Measurements from ENCODE around the gene SDF2L1.

SDF2L1 gene

GRCh38 chr22:21622011-21622918 is 19.8 kb upstream of the SDF2L1 start:
- DNase-seq (ENCODE audit: low read depth, low spot score) = no peak

DNA sequence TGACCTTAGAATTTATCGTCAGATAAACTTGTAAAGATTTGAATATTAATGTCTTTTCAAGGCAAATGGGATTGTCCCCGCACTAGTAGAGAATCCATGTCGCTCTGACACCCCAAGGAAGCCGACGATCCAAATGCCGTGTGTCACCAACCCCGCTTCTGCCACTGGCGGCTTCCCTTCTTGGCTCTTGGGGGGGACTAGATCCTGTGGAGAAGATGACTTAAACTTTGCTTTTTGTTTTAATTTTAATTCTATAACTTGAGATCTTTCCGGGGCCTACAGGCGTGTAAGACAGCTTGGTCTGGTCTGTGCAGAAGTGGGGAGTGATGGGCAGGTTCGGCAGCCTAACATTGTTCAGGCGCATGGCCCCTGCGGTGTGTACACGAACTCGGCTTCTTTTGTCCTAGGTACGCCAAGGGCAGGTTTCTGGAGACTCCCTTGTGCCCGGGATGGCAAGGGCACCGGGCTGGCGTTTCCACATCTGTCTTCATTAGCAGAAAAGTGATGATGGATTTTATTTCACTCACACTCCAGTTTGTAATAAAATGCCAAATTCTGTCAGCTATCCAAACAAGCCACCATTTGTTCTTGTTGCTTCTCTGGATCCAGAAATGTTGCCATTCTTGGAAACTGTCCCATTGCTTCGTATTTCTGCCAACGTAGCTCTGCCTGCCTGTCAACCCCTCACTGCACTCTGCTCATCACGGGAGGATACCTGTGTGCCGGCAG is 19.0 kb upstream of the SDF2L1 start:
- DNase-seq (ENCODE audit: low read depth, low spot score) = no peak

- DNase-seq (ENCODE audit: low read depth, low spot score) = no peak
Observed at GRCh38 chr22:21623648-21623970, 18.5 kb upstream of the SDF2L1 start.

GRCh38 chr22:21624120-21624879 is 17.8 kb upstream of the SDF2L1 start:
- DNase-seq (ENCODE audit: low read depth, low spot score) = no peak

GRCh38 chr22:21624880-21625791 is 17.0 kb upstream of the SDF2L1 start:
- DNase-seq (ENCODE audit: low read depth, low spot score) = no peak

DNA sequence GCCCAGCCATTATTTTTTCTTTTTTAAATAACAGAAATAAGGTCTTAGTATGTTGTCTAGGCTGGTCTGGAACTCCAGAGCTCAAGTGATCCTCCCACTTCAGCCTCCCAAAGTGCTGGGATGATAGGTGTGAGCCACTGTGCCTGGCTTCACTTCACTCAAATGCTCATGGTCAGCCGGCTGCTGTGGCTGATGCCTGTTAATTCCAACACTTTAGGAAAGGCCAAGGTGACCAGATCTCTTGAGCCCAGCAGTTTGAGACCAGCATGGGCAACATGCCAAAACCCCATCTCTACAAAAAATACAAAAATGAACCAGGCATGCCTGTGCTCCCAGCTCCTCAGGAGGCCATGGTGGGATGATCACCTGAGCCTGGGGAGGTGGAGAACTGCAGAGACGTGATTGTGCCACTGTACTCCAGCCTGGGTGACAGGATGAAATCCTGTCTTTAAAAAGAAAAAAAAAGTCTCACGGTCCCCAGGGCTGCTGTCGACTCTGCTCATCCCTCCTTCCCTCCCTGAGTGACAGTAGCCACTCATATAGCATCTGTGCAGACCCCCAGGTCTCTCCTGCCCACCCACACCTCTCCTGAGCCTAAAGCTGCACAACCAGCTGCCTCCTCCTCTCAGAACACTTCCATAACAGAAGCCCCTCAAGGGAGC is 15.9 kb upstream of the SDF2L1 start:
- DNase-seq (ENCODE audit: low read depth, low spot score) = no peak

DNA sequence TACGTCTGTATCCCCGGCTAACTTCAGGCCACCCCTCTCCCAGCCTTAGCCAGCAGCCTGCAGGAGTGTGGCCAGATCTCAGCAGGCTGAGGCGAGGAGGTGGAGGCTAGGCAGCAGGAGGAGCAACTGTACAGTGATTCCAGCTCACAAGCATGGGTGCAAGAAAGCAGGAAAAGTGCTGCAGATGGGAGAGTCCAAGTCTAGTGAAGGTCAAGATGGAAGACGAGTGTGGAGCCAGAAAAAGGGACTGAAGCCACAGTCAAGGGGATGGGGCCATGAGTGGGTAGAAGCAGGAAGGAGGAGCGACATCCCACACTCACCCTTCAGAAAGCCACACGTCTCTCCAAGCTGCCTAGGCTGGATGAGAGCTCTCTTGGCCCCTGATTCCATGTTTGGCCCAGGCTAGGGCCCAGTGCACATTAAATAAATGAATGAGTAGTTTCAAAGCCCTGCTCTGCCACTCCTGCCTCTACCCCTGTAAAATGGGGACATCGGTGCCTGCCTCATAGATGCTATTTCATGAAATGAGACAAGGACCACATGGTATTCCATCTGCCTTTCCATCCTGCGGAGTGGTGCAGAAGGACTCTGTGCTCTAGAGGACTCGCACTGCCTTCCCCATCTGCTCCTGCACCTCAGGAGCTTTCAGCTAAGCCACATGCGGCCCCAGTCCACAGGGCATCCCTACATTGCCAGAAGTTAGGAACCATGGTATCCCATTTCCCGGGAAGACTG is 15.2 kb upstream of the SDF2L1 start:
- no peak for DNase-seq (ENCODE audit: low read depth, low spot score)

DNA sequence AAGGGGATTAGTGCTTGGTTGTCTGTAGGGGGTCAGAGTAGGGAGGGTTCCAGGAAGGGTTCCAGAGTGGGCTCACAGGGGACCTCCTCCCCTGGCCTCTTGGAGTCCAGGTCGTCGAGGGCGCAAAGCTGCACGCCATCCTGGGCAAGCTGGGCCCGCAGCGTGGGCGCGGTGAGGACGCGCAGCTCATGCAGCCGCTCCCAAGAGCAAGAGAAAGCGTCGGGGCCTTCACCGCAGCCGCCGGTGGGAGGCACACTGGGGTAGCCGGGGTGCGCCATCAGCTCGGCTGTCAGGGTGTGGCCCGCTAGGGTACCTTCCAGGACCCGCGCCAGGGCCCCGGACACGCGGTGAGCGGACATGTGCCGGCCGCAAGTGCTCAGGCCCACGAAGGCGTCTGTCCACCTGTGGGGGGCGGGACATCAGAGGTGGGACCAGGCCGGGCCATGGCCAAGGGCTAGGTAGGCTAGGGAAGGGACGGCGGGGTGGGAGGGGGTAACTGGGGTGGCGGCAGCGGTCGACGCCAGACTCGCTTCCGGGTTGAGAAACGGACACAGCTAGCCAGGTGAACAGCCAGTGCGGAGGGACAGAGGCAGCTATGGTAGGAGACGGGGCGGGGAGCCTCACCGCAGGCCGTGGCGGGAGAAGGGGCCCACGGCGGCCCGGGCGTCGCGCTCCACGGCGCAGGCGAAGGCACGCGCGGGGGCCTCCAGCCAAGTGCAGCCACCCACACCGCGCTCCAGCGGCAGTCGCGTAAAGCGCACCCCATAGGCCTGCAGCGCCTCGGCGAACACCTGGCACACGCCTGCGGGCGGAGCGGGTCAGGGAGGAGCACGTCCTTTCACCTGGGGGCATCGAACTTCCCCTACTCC is 13.5 kb upstream of the SDF2L1 start:
- no peak for DNase-seq (ENCODE audit: low read depth, low spot score)

- no peak for DNase-seq (ENCODE audit: low read depth, low spot score)
Observed at GRCh38 chr22:21629255-21630149, 12.6 kb upstream of the SDF2L1 start, which contains the start of gene YDJC. Gene YDJC, minus strand, starts transcription at chr22:21630022. Its CDS starts 8 bp downstream, at chr22:21630014.

DNA sequence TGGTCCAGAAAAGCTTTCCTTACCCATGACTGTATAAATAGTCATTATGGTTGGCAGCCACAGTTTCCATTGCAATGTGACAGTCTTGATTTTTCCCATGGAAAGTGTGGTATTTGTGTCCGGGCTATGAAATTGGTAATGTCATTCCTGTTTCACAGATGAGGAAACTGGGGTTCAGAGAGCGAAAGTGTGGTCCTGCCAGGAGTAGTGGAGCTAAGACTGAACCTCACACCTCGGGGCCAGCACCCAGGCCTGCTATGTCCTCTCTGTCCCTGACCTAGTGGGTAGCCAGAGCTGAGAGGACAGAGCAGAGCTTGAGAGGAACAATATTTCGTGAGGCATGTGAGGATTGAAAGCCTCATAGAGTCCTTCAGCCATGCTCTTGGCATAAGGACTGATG is 11.1 kb upstream of the SDF2L1 start:
- no peak for DNase-seq (ENCODE audit: low read depth, low spot score)

- no peak for DNase-seq (ENCODE audit: low read depth, low spot score)
Observed at GRCh38 chr22:21632237-21632895, 9.7 kb upstream of the SDF2L1 start, which contains the start of gene CCDC116. Gene CCDC116, plus strand, starts transcription at chr22:21632760. Its CDS starts 422 bp downstream, at chr22:21633182.

GRCh38 chr22:21632931-21633330 is 9.2 kb upstream of the SDF2L1 start:
- no peak for DNase-seq (ENCODE audit: low read depth, low spot score)

GRCh38 chr22:21633481-21633880 is 8.6 kb upstream of the SDF2L1 start:
- no peak for DNase-seq (ENCODE audit: low read depth, low spot score)

DNA sequence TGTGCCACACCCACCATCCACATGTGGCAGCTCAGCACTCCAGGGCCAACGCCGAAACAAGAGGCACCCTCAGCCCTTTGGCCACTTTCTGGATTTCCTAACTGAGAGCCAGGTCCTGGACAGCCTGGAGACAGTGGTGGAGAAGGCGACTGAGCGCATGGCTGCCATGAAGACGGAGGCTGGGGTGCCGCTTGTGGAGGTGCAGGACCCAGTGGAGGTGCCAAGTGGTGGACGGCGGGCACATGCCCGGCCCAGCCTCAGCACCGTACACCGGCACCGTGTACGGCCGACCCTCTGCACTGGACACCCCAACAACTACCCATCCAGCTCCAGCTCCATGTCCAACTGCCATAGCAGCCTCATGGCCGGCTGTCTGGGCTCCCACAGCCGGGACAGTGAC is 8.0 kb upstream of the SDF2L1 start:
- no peak for DNase-seq (ENCODE audit: low read depth, low spot score)

- no peak for DNase-seq (ENCODE audit: low read depth, low spot score)
Observed at GRCh38 chr22:21634844-21635243, 7.3 kb upstream of the SDF2L1 start.

- no peak for DNase-seq (ENCODE audit: low read depth, low spot score)
Observed at GRCh38 chr22:21635771-21636510, 6.2 kb upstream of the SDF2L1 start.

Data from iPS DF 19.7 (cell line).